Type B pancreatic cell (in vitro differentiated cells): Measurements from ENCODE around the gene ATG4B. TPM values are rescaled to one million over a fixed set of nuclear protein-coding genes. Genes with fewer than 3 reads are reported as not detected.

Source experiments
- DNase-seq: peaks from one replicate; pipeline ENCODE4 v3.0.0; 2021; ENCODE audit warnings: mixed read lengths; ENCODE audit not compliant: unreplicated experiment; ENCODE audit errors: extremely low spot score
- H3K27ac Mint-ChIP-seq: 2 replicates; pipeline ENCODE4 v1.8.0; 2021; ENCODE audit warnings: mild to moderate bottlenecking, mixed read lengths
- H3K27me3 Mint-ChIP-seq: 2 replicates; pipeline ENCODE4 v1.8.0; 2021; ENCODE audit warnings: mixed read lengths
- H3K36me3 Mint-ChIP-seq: 2 replicates; pipeline ENCODE4 v1.8.0; 2021; ENCODE audit warnings: mixed read lengths
- H3K4me1 Mint-ChIP-seq: one replicate; pipeline ENCODE4 v1.8.0; 2021; ENCODE audit warnings: mixed read lengths; ENCODE audit not compliant: unreplicated experiment
- H3K4me3 Mint-ChIP-seq: 2 replicates; pipeline ENCODE4 v1.8.0; 2021; ENCODE audit warnings: mild to moderate bottlenecking, mixed read lengths
- H3K9me3 Mint-ChIP-seq: 2 replicates; pipeline ENCODE4 v1.8.0; 2021; ENCODE audit warnings: mixed read lengths
- CTCF ChIP-seq: fragments of 200-600 bp; sonication (generic); conservative IDR thresholded peaks from 2 replicates; pipeline ENCODE4 v1.5.0; 2021; ENCODE audit warnings: antibody characterized with exemption, mild to moderate bottlenecking
- total RNA-seq: library from RNA; stranded (reverse); gene quantifications from 2 replicates; pipeline ENCODE4 v1.2.1, GENCODE V29; 2021; ENCODE audit warnings: low replicate concordance

ATG4B gene
- total RNA-seq, 1 donor from 2014 or later = 112 TPM

- Mint-ChIP-seq H3K9me3 (peaks cover 7% of the 10 kb centered on the region), H3K27ac (no peak overlapping the region), H3K36me3 (peaks cover 36% of the 10 kb centered on the region), H3K27me3 (no peaks in the 10 kb centered on the region), H3K4me1 (no peaks in the 10 kb centered on the region), H3K4me3 (no peak overlapping the region)
- no peak for DNase-seq
- TF ChIP-seq CTCF = no peak
Measured at GRCh38 chr2:241721852-241722251, 84.4 kb downstream of the ATG4B start.

- Mint-ChIP-seq H3K4me1 (no peaks in the 10 kb centered on the region), H3K27ac (no peak overlapping the region), H3K9me3 (peaks cover 7% of the 10 kb centered on the region), H3K27me3 (no peaks in the 10 kb centered on the region), H3K36me3 (peaks cover 33% of the 10 kb centered on the region), H3K4me3 (no peak overlapping the region)
- no peak for DNase-seq
- no peak for TF ChIP-seq CTCF
Measured at GRCh38 chr2:241722896-241723454, 85.5 kb downstream of the ATG4B start.

Other genes with a start within 250 kb of the ATG4B start
- 182 and 198 TPM in 2 replicates for gene STK25, start 129.1 kb upstream of the ATG4B start, total RNA-seq
- gene BOK, start 78.9 kb upstream of the ATG4B start, total RNA-seq = 41.5 and 108 TPM in 2 replicates
- 51.3 and 53.3 TPM in 2 replicates for gene THAP4, start 535 bp upstream of the ATG4B start, total RNA-seq
- 32.7 and 66.7 TPM in 2 replicates for gene DTYMK, start 49.1 kb downstream of the ATG4B start, total RNA-seq
- gene ING5, start 64.3 kb downstream of the ATG4B start, total RNA-seq = 37.6 and 48.8 TPM in 2 replicates
- 17.3 and 36.0 TPM in 2 replicates for gene D2HGDH, start 96.9 kb downstream of the ATG4B start, total RNA-seq
- 0.19 and 0.29 TPM in 2 replicates for gene GAL3ST2, start 139.1 kb downstream of the ATG4B start, total RNA-seq
- 0.19 and 0.51 TPM in 2 replicates for gene NEU4, start 171.5 kb downstream of the ATG4B start, total RNA-seq
- gene PDCD1, start 221.2 kb downstream of the ATG4B start, total RNA-seq = not detected in 2 replicates
- gene RTP5, start 232.0 kb downstream of the ATG4B start, total RNA-seq = not detected in 2 replicates